Posterior vena cava (tissue), 2 donors: ENCODE data around the gene FZD1. TPM values are rescaled to one million over a fixed set of nuclear protein-coding genes. Genes with fewer than 3 reads are reported as not detected.

ENCODE experiments used
- DNase-seq: peaks from one replicate; pipeline ENCODE4 v3.0.0-alpha.2; 2020; ENCODE audit warnings: low spot score
- intact Hi-C, 2 donors: fragments of 100-400 bp; cut with DNase I; formaldehyde crosslinking; loops; one replicate each; pipeline versions ENCODE4 v1.14.1 to v1.14.2; 2022 to 2023
- long read RNA-seq, 2 donors: library from polyadenylated mRNA; unstranded; transcript quantifications; one replicate each; pipeline ENCODE4 v2.0.0, GENCODE V29; 2020 to 2021
- total RNA-seq, 2 donors: library from RNA; stranded (reverse); fragmentation: NEBNext Ultra II Directional; extraction: Animal tissue kit (Norgen Biotek cat#: 25700); gene quantifications; one replicate each; pipeline ENCODE4 v1.2.1, GENCODE V29; 2021
- donor health status: DM: yes; HTN: yes; CAD: no.
- donor health status: DM: yes; HTN: yes; CAD: no.

The FZD1 gene
- total RNA-seq: 10 to 100 TPM; 17.7 to 25.4 TPM
- long read RNA-seq, donor 1, full-length matches to known transcripts: 43 of 43 reads
- long read RNA-seq, donor 1, partial matches to known transcripts: 0 of 43 reads
- long read RNA-seq, donor 1, other reads (novel, unspliced or antisense): 0 of 43 reads
- long read RNA-seq, donor 2, full-length matches to known transcripts: 22 of 22 reads
- long read RNA-seq, donor 2, partial matches to known transcripts: 0 of 22 reads
- long read RNA-seq, donor 2, other reads (novel, unspliced or antisense): 0 of 22 reads

DNA sequence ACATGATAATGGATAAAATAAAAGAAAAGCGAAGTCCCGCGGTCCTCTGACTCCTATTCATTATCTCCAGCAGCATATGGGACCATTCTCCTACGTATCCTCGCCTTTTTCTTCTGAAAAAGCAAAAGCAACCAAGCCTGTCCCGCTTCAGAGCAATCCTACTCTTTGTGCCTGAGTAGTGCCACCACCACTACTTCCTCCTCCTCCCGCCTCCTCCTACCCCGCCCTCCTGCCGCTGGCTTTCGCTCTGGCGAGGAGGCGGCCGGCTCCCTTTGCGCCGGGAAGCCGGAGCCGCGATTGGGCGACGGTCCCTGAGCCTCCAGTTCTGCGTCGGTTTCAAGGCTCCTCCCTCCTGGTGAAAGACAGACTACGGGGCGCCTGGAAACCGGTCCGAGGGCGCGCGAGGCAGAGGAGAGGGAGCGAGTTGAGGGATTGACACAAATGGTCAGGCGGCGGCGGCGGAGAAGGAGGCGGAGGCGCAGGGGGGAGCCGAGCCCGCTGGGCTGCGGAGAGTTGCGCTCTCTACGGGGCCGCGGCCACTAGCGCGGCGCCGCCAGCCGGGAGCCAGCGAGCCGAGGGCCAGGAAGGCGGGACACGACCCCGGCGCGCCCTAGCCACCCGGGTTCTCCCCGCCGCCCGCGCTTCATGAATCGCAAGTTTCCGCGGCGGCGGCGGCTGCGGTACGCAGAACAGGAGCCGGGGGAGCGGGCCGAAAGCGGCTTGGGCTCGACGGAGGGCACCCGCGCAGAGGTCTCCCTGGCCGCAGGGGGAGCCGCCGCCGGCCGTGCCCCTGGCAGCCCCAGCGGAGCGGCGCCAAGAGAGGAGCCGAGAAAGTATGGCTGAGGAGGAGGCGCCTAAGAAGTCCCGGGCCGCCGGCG is at the start of gene FZD1:
Gene FZD1 (plus strand): TSS at position 388 of the 878 bp plus-strand sequence. CDS start 448 bp downstream, at position 836.
- intact Hi-C loops: loop anchor here (10.0 kb wide), 2 partner anchors 169 to 1151 kb away; no protein-coding TSS in a partner anchor
- DNase-seq: peak; percentile 99

DNA sequence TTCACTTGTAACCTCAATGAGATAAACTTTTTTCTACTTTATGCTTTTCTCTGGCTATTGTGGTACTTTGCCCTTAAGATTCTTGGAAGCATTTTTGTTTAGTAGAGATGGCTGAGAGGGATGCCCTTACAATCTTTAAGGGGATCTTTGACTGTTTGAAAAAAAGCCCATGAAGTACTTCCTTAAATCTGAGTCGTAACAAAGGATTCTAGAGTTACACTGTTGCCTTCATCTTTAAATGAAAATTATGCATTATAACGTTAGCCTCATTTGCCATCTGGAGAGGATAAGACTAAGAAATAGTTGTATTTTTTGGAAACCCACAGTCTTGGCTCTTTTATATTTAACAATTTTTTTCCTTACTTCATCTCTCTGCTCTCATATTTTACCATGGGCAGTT is 37.8 kb upstream of the FZD1 start:
- no peak for DNase-seq
- intact Hi-C loops: no loop called here

GRCh38 chr7:91228327-91228726 is 35.9 kb upstream of the FZD1 start:
- no peak for DNase-seq
- intact Hi-C loops: no loop called here

- DNase-seq: no peak
- intact Hi-C loops: no loop called here
These were observed 35.2 kb upstream of the FZD1 start for GRCh38 chr7:91228927-91229558.

DNA sequence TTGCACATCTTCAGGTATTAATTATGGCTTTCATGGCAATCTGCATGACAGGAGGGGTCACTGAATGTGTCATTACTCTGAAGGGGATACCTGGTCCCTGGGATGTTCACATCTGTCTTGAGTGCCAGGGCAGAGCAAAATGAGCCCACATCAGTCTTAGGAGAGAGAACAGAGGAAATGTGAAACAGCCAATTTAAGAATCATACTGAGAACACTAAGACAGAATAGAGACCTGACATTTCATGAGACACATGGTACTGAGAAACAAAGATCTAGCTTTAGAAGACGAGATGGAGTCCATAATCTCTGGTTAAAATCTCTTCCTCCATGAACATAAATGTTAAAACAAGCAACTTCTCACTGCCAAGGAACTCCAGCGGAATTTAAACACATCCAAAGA is 34.1 kb upstream of the FZD1 start:
- intact Hi-C loops: no loop called here
- DNase-seq: no peak

DNA sequence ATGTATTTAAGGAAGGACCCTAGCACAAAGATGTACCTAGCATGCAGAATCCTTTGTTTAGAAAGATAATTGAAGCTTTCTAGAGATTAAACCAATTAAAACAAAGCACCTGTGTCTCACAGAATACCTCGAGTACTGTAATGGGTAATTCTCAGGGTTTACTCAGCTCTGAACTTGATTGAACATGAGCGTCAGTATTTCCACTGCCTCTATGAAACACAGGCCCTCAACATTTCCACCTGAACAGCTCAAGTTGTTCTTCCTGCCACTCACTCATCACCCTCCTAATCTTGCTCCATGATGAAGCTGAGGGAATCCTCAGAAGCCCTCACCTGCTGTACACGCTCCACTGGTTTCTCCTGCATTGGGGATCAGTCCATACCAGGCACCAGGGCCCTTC is 33.7 kb upstream of the FZD1 start:
- DNase-seq: no peak
- intact Hi-C loops: no loop called here

- DNase-seq: no peak
- intact Hi-C loops: no loop called here
These were observed 31.0 kb upstream of the FZD1 start for GRCh38 chr7:91233212-91233611.

DNA sequence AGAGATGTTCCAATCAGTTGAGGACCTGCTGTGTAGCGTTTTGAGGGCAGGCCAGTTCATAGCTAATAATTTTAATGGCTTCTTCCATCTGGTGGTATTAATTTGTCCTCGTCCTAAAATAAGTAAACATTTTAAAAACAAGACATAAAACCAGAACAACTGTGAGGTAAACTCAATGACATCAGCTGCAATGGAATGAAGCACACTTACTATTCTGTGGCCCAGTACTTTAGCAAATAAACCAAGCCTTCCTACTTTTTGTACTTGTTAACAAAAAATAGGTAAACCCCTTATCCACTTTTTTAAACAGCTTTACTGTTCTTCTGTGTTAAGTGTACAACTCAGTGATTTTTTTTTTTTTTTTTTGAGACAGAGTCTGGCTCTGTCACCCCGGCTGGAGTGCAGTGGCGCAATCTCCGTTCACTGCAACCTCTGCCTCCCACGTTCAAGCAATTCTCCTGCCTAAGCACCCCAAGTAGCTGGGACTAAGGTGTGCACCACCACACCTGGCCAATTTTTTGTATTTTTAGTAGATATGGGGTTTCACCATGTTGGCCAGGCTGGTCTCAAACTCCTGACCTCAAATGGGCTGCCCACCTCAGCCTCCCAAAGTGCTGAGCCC is 28.9 kb upstream of the FZD1 start:
- no peak for DNase-seq
- intact Hi-C loops: no loop called here

DNA sequence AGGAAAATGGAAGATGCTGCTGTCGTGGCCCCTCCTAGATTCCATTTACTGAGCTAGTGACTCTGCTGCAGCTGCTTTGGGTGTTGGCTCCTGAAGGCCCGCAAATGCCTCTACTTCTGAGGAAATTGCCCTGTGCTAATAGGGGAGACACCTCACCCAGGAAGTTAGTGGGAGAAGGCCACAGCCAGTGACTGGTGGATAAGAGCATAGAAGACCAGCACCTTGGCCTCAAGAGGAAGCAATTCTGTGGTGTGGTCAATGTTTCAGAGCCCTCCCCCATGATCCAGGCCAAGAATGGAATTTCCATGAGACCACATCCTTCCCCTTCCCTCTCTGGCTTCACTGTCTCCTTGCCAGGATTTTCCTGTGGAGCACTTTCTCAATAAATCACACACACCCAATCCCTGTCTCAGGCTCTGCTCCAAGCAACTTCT is 25.0 kb upstream of the FZD1 start:
- DNase-seq: no peak
- intact Hi-C loops: no loop called here

GRCh38 chr7:91239772-91240171 is 24.5 kb upstream of the FZD1 start:
- DNase-seq: no peak
- intact Hi-C loops: no loop called here

DNA sequence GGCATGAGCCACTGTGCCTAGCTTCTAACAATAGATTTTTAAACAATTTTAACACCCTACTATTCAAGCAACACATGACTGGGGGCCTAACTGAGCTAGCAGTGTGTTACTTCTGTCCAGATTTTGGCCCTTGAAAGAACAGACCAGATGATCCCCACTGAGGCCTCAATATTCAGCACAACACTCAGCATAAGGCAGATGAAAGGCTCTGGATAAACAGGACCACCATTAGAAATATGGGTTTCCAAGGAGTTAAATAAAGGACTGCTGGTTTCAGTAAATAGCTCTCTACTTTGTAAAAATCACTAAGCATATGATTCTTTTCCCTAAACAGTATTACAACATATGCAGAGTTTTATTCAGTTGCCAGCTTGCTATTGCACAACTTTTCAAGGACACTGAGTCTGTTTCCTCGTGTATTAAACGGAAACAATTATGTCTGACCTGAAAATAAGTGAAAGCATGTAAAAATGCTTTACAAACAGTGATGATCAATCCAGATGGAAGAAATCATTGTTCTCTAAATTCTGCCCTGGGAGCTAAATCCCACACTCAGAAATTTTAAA is 23.8 kb upstream of the FZD1 start:
- intact Hi-C loops: no loop called here
- no peak for DNase-seq

- intact Hi-C loops: no loop called here
- DNase-seq: no peak
These were observed 22.0 kb upstream of the FZD1 start for GRCh38 chr7:91242097-91242844.

DNA sequence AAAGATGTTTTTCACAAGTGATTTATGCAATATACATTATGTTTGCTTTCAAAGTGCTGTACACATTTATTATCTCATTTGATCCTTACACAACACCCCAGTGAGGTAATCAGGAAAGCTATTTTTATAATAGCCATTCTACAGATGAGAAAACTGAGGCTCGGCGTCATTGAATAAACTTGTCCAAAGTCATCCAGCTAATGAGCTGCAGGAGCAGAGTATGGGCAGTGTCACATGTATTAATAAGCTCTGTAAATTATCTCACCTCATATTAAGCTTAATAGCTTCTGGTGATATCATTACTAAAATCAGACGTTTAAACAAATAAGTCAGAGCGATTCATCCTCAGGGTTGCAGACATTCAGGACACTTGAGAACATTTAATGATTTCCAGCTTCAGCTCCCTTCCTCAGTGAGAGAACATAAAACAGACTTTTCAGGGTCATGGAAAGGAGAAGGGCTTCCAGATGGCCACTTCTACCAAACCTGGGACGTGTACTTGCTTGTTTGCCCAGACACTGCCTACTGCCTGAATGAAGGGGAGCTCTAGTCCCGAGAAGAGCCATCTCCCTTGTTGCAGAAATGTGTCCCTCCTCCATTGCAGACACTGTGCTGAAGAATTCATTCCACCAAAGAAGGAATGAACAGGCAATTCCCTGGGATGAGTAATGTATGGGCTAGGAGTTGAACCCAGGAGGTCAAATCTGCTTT is 20.5 kb upstream of the FZD1 start:
- intact Hi-C loops: no loop called here
- no peak for DNase-seq

DNA sequence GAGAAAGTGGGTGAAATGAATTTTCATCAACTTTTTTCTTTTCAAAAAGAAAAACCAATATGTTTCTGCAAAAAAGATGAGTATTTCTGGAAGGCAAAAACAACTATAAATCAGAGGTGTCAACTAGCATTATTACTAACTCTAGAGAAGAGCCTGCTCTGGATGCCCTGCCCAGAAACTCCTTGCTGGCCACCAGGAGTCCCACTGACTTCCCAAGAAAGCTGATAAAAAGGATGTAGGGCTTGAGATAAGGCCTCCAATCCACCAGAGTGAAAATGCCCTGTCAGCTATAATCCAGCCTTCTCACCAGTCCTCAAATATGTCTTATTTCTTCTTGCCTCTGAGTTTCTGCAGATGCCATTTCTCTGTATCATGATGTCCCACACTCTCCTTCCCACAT is 16.7 kb upstream of the FZD1 start:
- DNase-seq: no peak
- intact Hi-C loops: no loop called here

DNA sequence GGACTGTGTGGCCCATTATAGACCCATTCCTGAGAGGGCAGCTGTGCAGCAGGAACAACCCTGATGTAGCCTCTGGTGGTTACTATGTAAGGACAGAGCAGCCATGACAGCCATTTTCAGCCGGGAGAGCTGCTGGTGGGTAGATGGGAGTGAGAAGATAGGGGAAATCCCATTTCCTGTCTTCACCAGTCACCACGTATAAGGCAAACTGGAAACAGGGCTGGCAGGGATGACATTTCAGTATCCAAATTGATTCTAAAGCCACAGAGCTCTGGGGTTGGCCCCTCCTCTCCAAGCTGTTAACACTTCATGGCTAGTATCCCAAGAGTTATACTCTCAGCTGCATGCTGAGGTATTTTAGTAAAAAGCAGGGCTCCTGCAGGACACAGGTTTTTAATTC is 15.2 kb upstream of the FZD1 start:
- intact Hi-C loops: no loop called here
- no peak for DNase-seq

DNA sequence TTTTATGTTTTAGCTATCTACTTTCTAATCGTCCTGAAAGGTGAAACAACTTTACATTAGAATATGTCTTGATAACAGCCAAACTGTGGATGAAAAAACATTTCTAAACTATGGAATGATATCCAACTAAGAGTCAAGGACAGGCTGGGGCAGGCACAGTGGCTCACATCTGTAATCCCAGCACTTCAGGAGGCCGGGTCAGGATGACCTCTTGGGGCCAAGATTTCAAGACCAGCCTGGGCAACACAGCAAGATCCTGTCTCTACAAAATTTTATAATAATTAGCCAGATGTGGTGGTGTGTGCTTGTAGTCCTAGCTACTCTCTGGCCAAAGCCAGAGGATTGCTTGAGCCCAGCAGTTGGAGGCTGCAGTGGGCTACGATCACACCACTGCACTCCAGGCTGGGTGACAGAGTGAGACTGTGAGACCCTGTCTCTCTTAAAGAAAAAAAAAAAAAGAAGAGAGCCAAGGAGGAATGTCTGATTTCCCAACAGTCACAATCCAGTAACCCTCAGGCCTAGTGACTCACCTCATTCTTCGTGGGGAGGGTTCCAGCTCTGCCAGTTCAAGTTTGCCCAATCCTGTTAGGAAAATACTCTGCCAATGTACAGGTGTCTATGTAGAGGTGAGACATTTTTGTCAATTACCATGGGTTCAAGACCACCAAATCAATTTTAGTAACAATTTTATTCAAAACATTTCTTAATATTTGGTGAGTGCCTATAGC is 14.6 kb upstream of the FZD1 start:
- no peak for DNase-seq
- intact Hi-C loops: no loop called here

DNA sequence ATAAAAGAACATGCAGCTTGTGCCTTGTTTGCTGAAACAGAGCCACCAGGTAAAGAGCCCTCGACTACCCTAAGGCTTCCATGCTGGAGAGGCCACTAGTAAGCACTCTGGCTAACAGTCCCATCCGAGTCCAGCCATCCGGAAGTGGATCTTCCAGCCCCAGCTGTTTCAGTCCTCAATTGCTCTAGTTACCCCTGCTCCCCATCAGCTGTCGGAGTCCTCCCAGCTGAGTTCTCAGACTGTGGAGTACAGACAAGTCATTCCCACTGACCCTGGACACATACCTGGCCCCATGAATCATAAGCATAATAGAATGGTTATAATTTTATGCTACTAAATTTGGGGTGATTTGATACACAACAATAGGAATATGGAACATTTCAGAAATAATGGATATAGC is 13.5 kb upstream of the FZD1 start:
- intact Hi-C loops: no loop called here
- DNase-seq: no peak

GRCh38 chr7:91251877-91252276 is 12.4 kb upstream of the FZD1 start:
- intact Hi-C loops: no loop called here
- DNase-seq: no peak
